Transverse colon (tissue), 4 donors: ENCODE data around the gene COL8A1. TPM values are rescaled to one million over a fixed set of nuclear protein-coding genes. Genes with fewer than 3 reads are reported as not detected.

Experiments used
- DNase-seq: peaks from one replicate; pipeline ENCODE4 v3.0.0-alpha.2; 2019
- H3K27ac ChIP-seq, 4 donors: fragments of 200-600 bp; sonication (generic); 2 replicates each; pipeline ENCODE4 v1.5.1; 2016 to 2018; ENCODE audit warnings: inconsistent platforms in 4 of 4
- H3K27me3 ChIP-seq: fragments of 200-600 bp; sonication (generic); 2 replicates; pipeline ENCODE4 v1.5.1; 2017; ENCODE audit warnings: inconsistent platforms
- H3K36me3 ChIP-seq, 4 donors: fragments of 200-600 bp; sonication (generic); 2 replicates each; pipeline ENCODE4 v1.5.1; 2017 to 2019; ENCODE audit warnings: inconsistent platforms in 4 of 4
- H3K4me1 ChIP-seq, 4 donors: fragments of 200-600 bp; sonication (generic); 2 replicates each; pipeline ENCODE4 v1.5.1; 2017 to 2020; ENCODE audit warnings: inconsistent platforms in 4 of 4
- H3K4me3 ChIP-seq, 4 donors: fragments of 200-600 bp; sonication (generic); 1 replicate in 1 of 4; 2 replicates in 3 of 4; pipeline versions ENCODE4 v1.5.1 to v1.6.1; 2017 to 2019; ENCODE audit warnings: inconsistent platforms in 4 of 4
- H3K9me3 ChIP-seq, 2 donors: fragments of 200-600 bp; sonication (generic); 2 replicates each; pipeline ENCODE4 v1.5.1; 2017 to 2019; ENCODE audit warnings: inconsistent platforms in 2 of 2
- EP300 ChIP-seq: sonication (generic); formaldehyde crosslinking; IDR thresholded peaks from one replicate; pipeline ENCODE4 v1.6.1; 2017; ENCODE audit warnings: antibody characterized with exemption, low read depth
- POLR2A ChIP-seq: fragments of 450-650 bp; IDR thresholded peaks from one replicate; pipeline ENCODE4 v1.6.1; 2016; ENCODE audit warnings: antibody characterized with exemption, mild to moderate bottlenecking, moderate library complexity
- POLR2AphosphoS5 ChIP-seq, 3 donors: sonication (generic); formaldehyde crosslinking; IDR thresholded peaks; one replicate each; pipeline ENCODE4 v1.6.1; 2016; ENCODE audit warnings: antibody characterized with exemption in 3 of 3
- WGBS, 2 donors: methylation state at CpG; one replicate each; pipeline ENCODE4 v1.1.5; 2018; ENCODE audit warnings: low coverage in 1 of 2; 5-methylcytosine and 5-hydroxymethylcytosine counted together
- in situ Hi-C, 4 donors: fragments of 200-750 bp; cut with MboI; loops; one replicate each; pipeline versions ENCODE4 v1.15.0 to v1.15.1; 2017; ENCODE audit warnings: low sequenced_read_pairs in 3 of 4, low pct_ligation_motif_present in 1 of 4, low pct_unique_long_range_greater_than_20kb in 1 of 4
- intact Hi-C: fragments of 100-400 bp; cut with DNase I; formaldehyde crosslinking; loops from one replicate; pipeline ENCODE4 v1.15.1; 2023; ENCODE audit warnings: low total_unique reads
- total RNA-seq, 4 donors: library from RNA; depleted of rRNA; stranded (reverse); fragments of >200 nt; gene quantifications; one replicate each; pipeline ENCODE4 v1.1.0, GENCODE V29; 2016
- TF ChIP-seq, protein P1 (sequence below), 5 experiments: fragments of 200-600 bp in 3 of 5; fragments of 450-650 bp in 2 of 5; sonication (generic) in 3 of 5; IDR thresholded peaks; 1 replicate in 2 of 5; 2 replicates in 3 of 5; pipeline ENCODE4 v1.5.1; 2016 to 2017; ENCODE audit warnings: antibody characterized with exemption in 5 of 5, inconsistent platforms in 3 of 5, mild to moderate bottlenecking in 2 of 5, moderate library complexity in 1 of 5

COL8A1 gene
- total RNA-seq, 4 donors from 2014 or later = 1.5 to 10.5 (median 3.7) TPM

- intact Hi-C loops (no loop called here), in situ Hi-C loops (no loop called here)
- Histone ChIP-seq H3K36me3 (no peaks in the 10 kb centered on the region), H3K9me3 (no peaks in the 10 kb centered on the region), H3K4me3 (no peak overlapping the region), H3K27ac (peak overlapping the region in 1 of 4 donors; percentile 21), H3K27me3 (no peaks in the 10 kb centered on the region), H3K4me1 (no peaks in the 10 kb centered on the region)
- TF ChIP-seq, protein P1, sequence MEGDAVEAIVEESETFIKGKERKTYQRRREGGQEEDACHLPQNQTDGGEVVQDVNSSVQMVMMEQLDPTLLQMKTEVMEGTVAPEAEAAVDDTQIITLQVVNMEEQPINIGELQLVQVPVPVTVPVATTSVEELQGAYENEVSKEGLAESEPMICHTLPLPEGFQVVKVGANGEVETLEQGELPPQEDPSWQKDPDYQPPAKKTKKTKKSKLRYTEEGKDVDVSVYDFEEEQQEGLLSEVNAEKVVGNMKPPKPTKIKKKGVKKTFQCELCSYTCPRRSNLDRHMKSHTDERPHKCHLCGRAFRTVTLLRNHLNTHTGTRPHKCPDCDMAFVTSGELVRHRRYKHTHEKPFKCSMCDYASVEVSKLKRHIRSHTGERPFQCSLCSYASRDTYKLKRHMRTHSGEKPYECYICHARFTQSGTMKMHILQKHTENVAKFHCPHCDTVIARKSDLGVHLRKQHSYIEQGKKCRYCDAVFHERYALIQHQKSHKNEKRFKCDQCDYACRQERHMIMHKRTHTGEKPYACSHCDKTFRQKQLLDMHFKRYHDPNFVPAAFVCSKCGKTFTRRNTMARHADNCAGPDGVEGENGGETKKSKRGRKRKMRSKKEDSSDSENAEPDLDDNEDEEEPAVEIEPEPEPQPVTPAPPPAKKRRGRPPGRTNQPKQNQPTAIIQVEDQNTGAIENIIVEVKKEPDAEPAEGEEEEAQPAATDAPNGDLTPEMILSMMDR (IDR thresholded peaks at IDR 0.05) = no peak
- WGBS, 2 donors = 64 to 73% methylated on average over 4 of the region's 4 CpGs
- DNase-seq = no peak
Observed at GRCh38 chr3:99684644-99685043, 46.2 kb downstream of the COL8A1 start.

GRCh38 chr3:99686469-99686868, 48.1 kb downstream of the COL8A1 start:
- Histone ChIP-seq H3K4me3 (no peak overlapping the region), H3K27ac (no peak overlapping the region), H3K36me3 (no peaks in the 10 kb centered on the region), H3K4me1 (no peaks in the 10 kb centered on the region), H3K9me3 (no peaks in the 10 kb centered on the region), H3K27me3 (no peaks in the 10 kb centered on the region)
- TF ChIP-seq, protein P1 (IDR thresholded peaks at IDR 0.05) = no peak
- TF ChIP-seq POLR2AphosphoS5 (IDR thresholded peaks at IDR 0.05) (no peak), POLR2A (no peak), EP300 (no peak)
- no peak for DNase-seq
- WGBS, 2 donors = 43 to 60% methylated on average over 1 of the region's 1 CpG
- in situ Hi-C loops = no loop called here
- intact Hi-C loops = no loop called here

GRCh38 chr3:99686955-99687612, 48.7 kb downstream of the COL8A1 start:
- intact Hi-C loops (no loop called here), in situ Hi-C loops (no loop called here)
- Histone ChIP-seq H3K27ac (no peak overlapping the region), H3K4me1 (no peaks in the 10 kb centered on the region), H3K9me3 (no peaks in the 10 kb centered on the region), H3K4me3 (no peak overlapping the region), H3K36me3 (no peaks in the 10 kb centered on the region), H3K27me3 (no peaks in the 10 kb centered on the region)
- 39 to 47% methylated on average over 4 to 8 of the region's 8 CpGs for WGBS, 2 donors
- TF ChIP-seq, protein P1 (IDR thresholded peaks at IDR 0.05) = peak; percentile 65 to 72 (median 69)
- no peak for TF ChIP-seq EP300
- DNase-seq = peak; percentile 53

- intact Hi-C loops (no loop called here), in situ Hi-C loops (no loop called here)
- H3K4me1 ChIP-seq = no peaks in the 10 kb centered on the region
- DNase-seq = no peak
- no peaks in the 10 kb centered on the region for H3K36me3 ChIP-seq
- H3K27me3 ChIP-seq = no peaks in the 10 kb centered on the region
- no peak overlapping the region for H3K4me3 ChIP-seq
- WGBS, 2 donors = 70 to 79% methylated on average over 3 to 4 of the region's 4 CpGs
- H3K9me3 ChIP-seq = no peaks in the 10 kb centered on the region
- no peak overlapping the region for H3K27ac ChIP-seq
- TF ChIP-seq POLR2A (no peak), EP300 (no peak), POLR2AphosphoS5 (IDR thresholded peaks at IDR 0.05) (no peak)
- TF ChIP-seq, protein P1 (IDR thresholded peaks at IDR 0.05) = no peak
Observed at GRCh38 chr3:99690761-99691369, 52.5 kb downstream of the COL8A1 start.
